Measurements from ENCODE around the gene CYP2C18.

GRCh38 chr10:94673614-94674321 is 9.8 kb upstream of the CYP2C18 start:
- TF ChIP-seq POLR2A (IDR thresholded peaks at IDR 0.05) (no peak), CTCF (IDR thresholded peaks at IDR 0.05) (no peak), EP300 (IDR thresholded peaks at IDR 0.05) (no peak)

Measured in tibial nerve (tissue), 4 donors.